ENCODE data around the gene MYLK3.

Gene MYLK3

DNA sequence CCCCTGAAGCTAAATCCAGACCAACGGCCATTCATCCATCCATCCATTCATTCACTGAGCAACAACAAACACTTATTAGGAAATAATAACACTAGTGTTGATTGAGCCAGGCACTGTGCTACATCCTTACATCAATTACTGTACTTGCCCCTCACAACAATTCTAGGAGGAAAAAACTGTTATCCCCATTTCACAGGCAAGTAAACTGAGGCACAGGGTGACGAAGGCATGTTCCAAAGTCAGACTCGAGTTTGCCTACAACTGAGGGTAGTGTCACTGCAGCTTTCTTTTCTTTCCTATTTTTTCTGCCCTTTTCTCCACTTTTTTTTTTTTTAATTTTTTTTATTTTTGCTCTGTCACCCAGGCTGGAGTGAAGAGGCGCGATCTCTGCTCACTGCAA lies 11.2 kb upstream of the MYLK3 start:
- no peaks in the 10 kb centered on the region for H3K27me3 ChIP-seq (replicated peaks; ENCODE audit: control insufficient read depth, insufficient read depth, low read length, poor library complexity, severe bottlenecking)
- no peaks in the 10 kb centered on the region for H3K4me1 ChIP-seq (ENCODE audit: control insufficient read depth, insufficient read depth, low read length, poor library complexity, severe bottlenecking)
- no peak for DNase-seq
- no peak overlapping the region for H3K4me3 ChIP-seq (ENCODE audit: insufficient read depth, low read depth, low read length, poor library complexity, severe bottlenecking)
- no peaks in the 10 kb centered on the region for H3K36me3 ChIP-seq (ENCODE audit: control insufficient read depth, insufficient read depth, low read length)
- H3K9me3 ChIP-seq (ENCODE audit: control insufficient read depth, low read length) = no peaks in the 10 kb centered on the region
- H3K27ac ChIP-seq (ENCODE audit: insufficient read depth, low read length, poor library complexity, severe bottlenecking) = no peak overlapping the region

DNA sequence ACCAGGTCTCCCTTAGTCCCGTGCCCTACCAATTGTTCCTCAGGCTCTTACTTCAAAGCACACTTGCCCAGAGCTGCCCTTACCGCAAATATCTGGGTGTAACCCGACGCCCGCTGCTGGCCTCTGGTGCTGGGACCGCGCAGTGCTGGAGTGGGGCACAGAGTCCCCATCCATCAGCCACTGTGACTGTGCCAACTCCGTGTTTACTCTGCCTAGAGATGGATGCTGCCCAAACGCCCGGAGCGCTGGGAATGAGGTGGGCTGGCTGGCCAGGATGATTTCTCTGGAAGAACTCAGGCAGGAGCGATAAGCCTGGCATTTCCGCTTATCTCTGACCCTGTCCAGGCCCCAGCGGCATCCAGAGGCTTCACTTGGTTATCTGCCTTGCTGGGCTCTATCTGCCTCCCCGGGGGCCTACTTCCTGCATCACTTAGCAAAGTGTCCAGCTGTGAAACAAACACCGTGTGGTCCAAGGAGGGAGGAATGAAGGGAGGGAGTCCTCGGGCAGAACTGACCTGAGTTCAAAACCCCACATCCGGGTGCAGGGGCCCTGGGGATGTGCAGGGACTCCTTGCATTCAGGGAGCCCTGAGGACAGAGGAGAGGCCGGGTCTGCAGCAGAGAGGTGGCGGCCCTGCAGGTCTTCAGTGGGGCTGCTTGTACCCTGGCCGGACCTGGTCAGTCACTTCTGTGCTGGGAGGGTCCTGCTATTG lies 9.4 kb upstream of the MYLK3 start:
- Histone ChIP-seq H3K9me3 (ENCODE audit: control insufficient read depth, low read length) (no peaks in the 10 kb centered on the region), H3K4me3 (ENCODE audit: insufficient read depth, low read depth, low read length, poor library complexity, severe bottlenecking) (no peak overlapping the region), H3K27me3 (replicated peaks; ENCODE audit: control insufficient read depth, insufficient read depth, low read length, poor library complexity, severe bottlenecking) (no peaks in the 10 kb centered on the region), H3K36me3 (ENCODE audit: control insufficient read depth, insufficient read depth, low read length) (no peaks in the 10 kb centered on the region), H3K4me1 (ENCODE audit: control insufficient read depth, insufficient read depth, low read length, poor library complexity, severe bottlenecking) (no peaks in the 10 kb centered on the region), H3K27ac (ENCODE audit: insufficient read depth, low read length, poor library complexity, severe bottlenecking) (no peak overlapping the region)
- no peak for DNase-seq

DNA sequence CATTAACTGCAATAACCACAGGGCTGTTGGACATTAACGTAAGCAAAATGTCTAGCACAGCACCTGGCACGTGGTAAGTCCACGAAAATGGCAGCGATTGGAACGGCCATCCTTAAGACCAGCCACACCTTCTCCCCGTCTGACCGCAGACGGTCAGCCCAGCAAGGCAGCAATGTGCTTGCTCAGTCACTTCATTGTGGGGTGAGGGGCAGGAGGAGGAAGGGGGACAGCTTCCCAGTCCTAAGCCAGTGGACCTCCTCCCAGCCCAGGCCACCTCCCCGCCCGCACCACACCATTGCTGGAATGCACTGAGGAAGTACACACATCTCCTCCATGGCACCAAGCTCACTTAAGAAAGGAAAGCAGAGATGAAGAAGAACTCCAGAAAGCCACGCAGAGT lies 8.6 kb upstream of the MYLK3 start:
- no peaks in the 10 kb centered on the region for H3K36me3 ChIP-seq (ENCODE audit: control insufficient read depth, insufficient read depth, low read length)
- no peak for DNase-seq
- no peaks in the 10 kb centered on the region for H3K9me3 ChIP-seq (ENCODE audit: control insufficient read depth, low read length)
- no peaks in the 10 kb centered on the region for H3K27me3 ChIP-seq (replicated peaks; ENCODE audit: control insufficient read depth, insufficient read depth, low read length, poor library complexity, severe bottlenecking)
- H3K4me3 ChIP-seq (ENCODE audit: insufficient read depth, low read depth, low read length, poor library complexity, severe bottlenecking) = no peak overlapping the region
- H3K4me1 ChIP-seq (ENCODE audit: control insufficient read depth, insufficient read depth, low read length, poor library complexity, severe bottlenecking) = no peaks in the 10 kb centered on the region
- H3K27ac ChIP-seq (ENCODE audit: insufficient read depth, low read length, poor library complexity, severe bottlenecking) = no peak overlapping the region

DNA sequence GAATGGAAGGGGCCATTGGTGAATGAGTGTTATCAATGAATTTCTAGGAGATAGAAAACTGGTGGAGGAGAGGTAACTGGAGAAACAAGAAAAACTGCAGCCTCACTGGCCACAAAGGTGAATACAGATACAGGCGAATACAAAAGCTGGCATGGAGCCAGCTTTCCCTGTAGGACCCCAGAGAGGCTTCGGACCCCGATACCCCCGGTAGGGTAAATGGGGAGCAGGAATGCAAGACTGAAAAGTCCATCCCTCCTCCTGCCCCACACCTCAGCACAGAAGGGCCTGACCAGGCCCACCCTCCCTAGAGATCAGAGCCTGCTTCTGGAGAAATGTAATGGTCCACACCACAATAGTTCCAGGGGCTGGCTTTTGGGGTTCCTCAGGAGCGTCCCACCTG lies 4.9 kb upstream of the MYLK3 start:
- Histone ChIP-seq H3K36me3 (ENCODE audit: control insufficient read depth, insufficient read depth, low read length) (no peaks in the 10 kb centered on the region), H3K27me3 (replicated peaks; ENCODE audit: control insufficient read depth, insufficient read depth, low read length, poor library complexity, severe bottlenecking) (no peaks in the 10 kb centered on the region), H3K27ac (ENCODE audit: insufficient read depth, low read length, poor library complexity, severe bottlenecking) (no peak overlapping the region), H3K4me3 (ENCODE audit: insufficient read depth, low read depth, low read length, poor library complexity, severe bottlenecking) (no peak overlapping the region), H3K9me3 (ENCODE audit: control insufficient read depth, low read length) (no peaks in the 10 kb centered on the region), H3K4me1 (ENCODE audit: control insufficient read depth, insufficient read depth, low read length, poor library complexity, severe bottlenecking) (no peaks in the 10 kb centered on the region)
- DNase-seq = no peak

DNA sequence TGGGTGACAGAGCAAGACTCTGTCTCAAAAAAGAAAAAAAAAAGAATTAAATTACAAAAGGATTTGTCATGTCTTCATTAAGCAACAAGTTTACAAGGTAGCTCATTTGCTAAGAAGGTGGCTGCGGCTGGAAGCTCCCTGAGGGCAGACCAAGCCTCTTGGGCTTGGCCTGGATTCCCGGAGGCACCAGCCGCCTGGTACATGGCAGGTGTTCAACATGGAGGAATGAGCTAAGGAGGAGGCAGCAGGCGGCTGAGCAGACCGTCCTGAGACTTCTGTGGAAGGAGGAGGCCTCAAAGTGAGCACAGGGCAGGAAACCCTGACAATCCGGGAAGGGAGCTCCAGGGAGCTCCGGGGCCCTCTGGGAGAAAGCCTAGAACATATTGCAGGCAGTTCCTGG lies 3.2 kb upstream of the MYLK3 start:
- Histone ChIP-seq H3K27ac (ENCODE audit: insufficient read depth, low read length, poor library complexity, severe bottlenecking) (no peak overlapping the region), H3K4me3 (ENCODE audit: insufficient read depth, low read depth, low read length, poor library complexity, severe bottlenecking) (no peak overlapping the region), H3K4me1 (ENCODE audit: control insufficient read depth, insufficient read depth, low read length, poor library complexity, severe bottlenecking) (no peaks in the 10 kb centered on the region), H3K27me3 (replicated peaks; ENCODE audit: control insufficient read depth, insufficient read depth, low read length, poor library complexity, severe bottlenecking) (no peaks in the 10 kb centered on the region), H3K36me3 (ENCODE audit: control insufficient read depth, insufficient read depth, low read length) (no peaks in the 10 kb centered on the region), H3K9me3 (ENCODE audit: control insufficient read depth, low read length) (no peaks in the 10 kb centered on the region)
- DNase-seq = no peak

DNA sequence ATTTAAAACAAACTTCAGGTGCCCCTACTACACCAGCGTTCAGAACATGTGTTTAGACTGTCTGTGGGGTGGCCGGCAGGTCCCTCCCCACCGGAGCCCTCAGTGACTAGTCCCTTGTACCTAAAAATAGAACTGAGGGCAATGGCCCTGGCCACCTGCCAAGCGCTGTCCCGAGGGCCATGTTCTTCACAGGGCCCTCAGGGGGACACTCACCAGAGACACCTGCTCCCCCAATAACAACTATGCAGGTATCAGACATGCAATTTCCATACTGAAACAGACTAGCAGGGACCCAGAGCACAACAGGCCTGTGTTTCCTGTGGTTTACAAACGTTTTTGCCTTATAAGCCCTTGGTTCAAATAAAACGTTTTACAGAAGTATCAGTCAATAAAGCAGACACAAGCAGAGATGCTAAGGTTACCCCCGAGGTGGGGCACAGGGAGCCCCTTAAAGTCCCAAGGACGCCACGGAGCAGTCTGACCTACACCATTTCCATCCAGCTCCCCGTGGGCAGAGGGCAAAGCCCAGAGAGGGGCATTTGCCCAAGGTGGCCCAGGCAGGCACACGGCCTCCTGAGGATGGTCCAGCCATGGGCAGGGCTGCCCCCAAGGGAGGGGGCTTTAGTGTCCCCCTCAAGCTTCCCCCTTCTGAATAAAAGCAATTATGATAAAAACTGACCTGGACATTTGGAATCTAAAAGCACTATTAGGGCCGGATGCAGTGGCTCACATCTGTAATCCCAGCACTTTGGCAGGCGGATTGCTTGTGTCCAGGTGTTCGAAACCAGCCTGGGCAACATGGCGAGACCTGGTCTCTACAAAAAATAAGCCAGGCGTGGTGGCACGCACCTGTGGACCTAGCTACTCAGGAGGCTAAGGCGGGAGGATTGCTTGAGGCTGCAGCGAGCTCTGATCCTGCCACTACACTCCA lies 896 bp upstream of the MYLK3 start:
- no peak for DNase-seq
- H3K27ac ChIP-seq (ENCODE audit: insufficient read depth, low read length, poor library complexity, severe bottlenecking) = no peak overlapping the region
- H3K36me3 ChIP-seq (ENCODE audit: control insufficient read depth, insufficient read depth, low read length) = no peaks in the 10 kb centered on the region
- no peaks in the 10 kb centered on the region for H3K9me3 ChIP-seq (ENCODE audit: control insufficient read depth, low read length)
- no peak overlapping the region for H3K4me3 ChIP-seq (ENCODE audit: insufficient read depth, low read depth, low read length, poor library complexity, severe bottlenecking)
- no peaks in the 10 kb centered on the region for H3K4me1 ChIP-seq (ENCODE audit: control insufficient read depth, insufficient read depth, low read length, poor library complexity, severe bottlenecking)
- H3K27me3 ChIP-seq (replicated peaks; ENCODE audit: control insufficient read depth, insufficient read depth, low read length, poor library complexity, severe bottlenecking) = no peaks in the 10 kb centered on the region

DNA sequence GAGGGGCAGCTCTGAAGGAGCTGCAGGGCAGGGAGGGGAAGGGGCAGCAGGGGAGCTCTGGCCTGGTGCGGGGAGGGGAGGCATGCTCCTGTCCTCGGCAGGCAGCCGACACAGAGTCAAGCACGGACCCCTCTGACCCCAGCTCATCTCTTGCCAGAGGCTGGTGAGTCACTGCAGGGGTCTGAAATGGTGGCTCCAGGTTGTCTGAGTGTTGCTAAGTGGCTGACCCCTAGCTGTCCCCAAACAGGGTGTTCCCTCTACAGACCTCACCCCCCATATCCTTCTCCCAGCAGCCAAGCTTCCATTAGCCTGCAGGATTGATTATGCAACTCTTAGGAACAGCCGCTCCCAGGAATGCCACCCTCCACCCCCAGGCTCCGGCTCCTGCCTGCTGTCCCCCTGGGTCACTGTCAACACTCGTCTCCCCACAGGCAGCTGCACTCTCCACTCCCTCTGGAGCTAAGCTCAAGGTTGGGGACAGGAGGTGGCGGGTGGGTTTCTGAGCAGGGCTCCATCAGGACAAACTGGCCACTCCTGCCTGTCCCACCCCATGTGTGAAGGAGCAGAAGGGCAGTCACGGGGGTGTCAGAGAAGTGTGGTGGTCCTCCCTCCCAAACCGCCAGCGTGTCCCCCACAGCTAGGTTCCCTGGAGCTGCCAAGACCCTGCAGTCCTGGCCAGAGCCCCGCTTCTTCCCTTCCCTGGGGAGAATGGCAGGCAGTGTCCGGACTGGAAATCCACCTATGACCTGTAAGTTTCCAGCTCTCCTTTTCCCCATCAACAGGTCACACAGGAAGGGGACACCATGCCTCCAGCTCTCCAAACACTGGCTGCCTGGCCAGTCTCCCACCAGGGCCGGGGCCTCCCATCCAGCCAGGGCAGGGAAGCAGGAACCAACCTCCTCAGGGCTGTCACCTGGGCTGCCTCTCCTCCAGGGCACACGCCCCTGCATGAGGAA lies 1.0 kb downstream of the MYLK3 start:
- Histone ChIP-seq H3K36me3 (ENCODE audit: control insufficient read depth, insufficient read depth, low read length) (no peaks in the 10 kb centered on the region), H3K9me3 (ENCODE audit: control insufficient read depth, low read length) (no peaks in the 10 kb centered on the region), H3K27me3 (replicated peaks; ENCODE audit: control insufficient read depth, insufficient read depth, low read length, poor library complexity, severe bottlenecking) (no peaks in the 10 kb centered on the region), H3K4me1 (ENCODE audit: control insufficient read depth, insufficient read depth, low read length, poor library complexity, severe bottlenecking) (no peaks in the 10 kb centered on the region), H3K4me3 (ENCODE audit: insufficient read depth, low read depth, low read length, poor library complexity, severe bottlenecking) (no peak overlapping the region), H3K27ac (ENCODE audit: insufficient read depth, low read length, poor library complexity, severe bottlenecking) (no peak overlapping the region)
- DNase-seq = no peak

DNA sequence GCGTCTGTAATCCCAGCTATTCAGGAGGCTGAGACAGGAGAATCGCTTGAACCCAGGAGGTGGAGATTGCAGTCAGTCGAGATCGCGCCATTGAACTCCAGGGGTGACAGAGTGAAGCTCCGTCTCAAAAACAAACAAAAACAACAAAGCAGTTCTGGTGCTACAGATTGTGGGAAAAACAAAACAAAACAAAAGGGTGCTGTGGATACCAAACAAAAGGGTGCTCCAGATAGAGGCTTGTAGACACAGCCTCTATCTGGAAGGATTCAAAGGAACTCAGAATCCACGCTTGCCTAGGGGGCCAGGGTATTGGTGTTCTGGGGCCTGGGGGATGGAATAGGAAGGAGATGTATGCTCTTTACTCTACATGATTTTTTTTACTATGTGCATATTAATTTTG lies 2.5 kb downstream of the MYLK3 start:
- no peak overlapping the region for H3K4me3 ChIP-seq (ENCODE audit: insufficient read depth, low read depth, low read length, poor library complexity, severe bottlenecking)
- DNase-seq = no peak
- H3K36me3 ChIP-seq (ENCODE audit: control insufficient read depth, insufficient read depth, low read length) = no peaks in the 10 kb centered on the region
- H3K27ac ChIP-seq (ENCODE audit: insufficient read depth, low read length, poor library complexity, severe bottlenecking) = no peak overlapping the region
- no peaks in the 10 kb centered on the region for H3K4me1 ChIP-seq (ENCODE audit: control insufficient read depth, insufficient read depth, low read length, poor library complexity, severe bottlenecking)
- no peaks in the 10 kb centered on the region for H3K27me3 ChIP-seq (replicated peaks; ENCODE audit: control insufficient read depth, insufficient read depth, low read length, poor library complexity, severe bottlenecking)
- no peaks in the 10 kb centered on the region for H3K9me3 ChIP-seq (ENCODE audit: control insufficient read depth, low read length)

DNA sequence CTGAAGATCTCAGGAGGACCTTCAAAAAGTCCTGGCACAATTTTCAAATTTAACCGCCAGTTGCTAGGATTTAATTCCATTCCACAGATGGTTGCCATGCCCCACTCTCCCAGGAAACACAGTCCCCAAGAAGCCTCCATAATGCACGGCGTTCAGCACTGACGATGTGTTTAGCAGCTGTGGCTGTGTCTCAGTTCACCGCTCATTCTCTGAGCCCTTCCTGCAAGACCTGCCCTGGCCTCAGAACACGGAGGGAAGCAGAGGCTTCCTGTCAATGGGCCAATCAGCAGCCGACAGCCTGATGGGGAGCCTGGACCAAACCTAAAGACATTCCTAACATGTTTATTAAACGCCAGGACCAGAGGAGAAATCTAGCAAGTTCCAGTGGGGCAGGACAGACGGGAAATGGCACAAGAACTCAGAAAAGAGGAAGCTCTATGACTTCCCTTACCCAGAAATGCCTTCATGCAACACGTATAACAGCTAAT lies 4.9 kb downstream of the MYLK3 start:
- H3K27ac ChIP-seq (ENCODE audit: insufficient read depth, low read length, poor library complexity, severe bottlenecking) = no peak overlapping the region
- H3K9me3 ChIP-seq (ENCODE audit: control insufficient read depth, low read length) = no peaks in the 10 kb centered on the region
- H3K4me3 ChIP-seq (ENCODE audit: insufficient read depth, low read depth, low read length, poor library complexity, severe bottlenecking) = no peak overlapping the region
- DNase-seq = no peak
- H3K27me3 ChIP-seq (replicated peaks; ENCODE audit: control insufficient read depth, insufficient read depth, low read length, poor library complexity, severe bottlenecking) = no peaks in the 10 kb centered on the region
- no peaks in the 10 kb centered on the region for H3K36me3 ChIP-seq (ENCODE audit: control insufficient read depth, insufficient read depth, low read length)
- no peaks in the 10 kb centered on the region for H3K4me1 ChIP-seq (ENCODE audit: control insufficient read depth, insufficient read depth, low read length, poor library complexity, severe bottlenecking)
